Naive thymus-derived CD4-positive, alpha-beta T cell (primary cell): ENCODE results near the gene GPC3. TPM values are rescaled to one million over a fixed set of nuclear protein-coding genes. Genes with fewer than 3 reads are reported as not detected.

Experiments used
- ATAC-seq: fragments of 150-1000 bp; cut with Tn5 transposase; 2 replicates; pipeline ENCODE4 v1.10.0; 2021; ENCODE audit warnings: mild to moderate bottlenecking, moderate library complexity
- CTCF ChIA-PET: fragments of 350-600 bp; sonication (Branson Sonifier 250); formaldehyde crosslinking; loops from one replicate; lab custom pipeline; 2021; ENCODE audit warnings: antibody characterized with exemption; lab: Charles Lee
- POLR2A ChIA-PET: fragments of 350-600 bp; sonication (Branson Sonifier 250); formaldehyde crosslinking; loops from one replicate; lab custom pipeline; 2021; ENCODE audit warnings: antibody characterized with exemption, inconsistent platforms; lab: Charles Lee
- DNase-seq, 9 donors: peaks; one replicate each; pipeline versions ENCODE4 v3.0.0 to v3.0.0-alpha.2; 2020 to 2022; ENCODE audit warnings: mixed read lengths in 1 of 9
- H3K27ac ChIP-seq: one replicate; pipeline ENCODE4 v1.7.0; 2013; ENCODE audit warnings: mild to moderate bottlenecking, low read depth, low read length, moderate library complexity
- H3K27me3 ChIP-seq, 2 donors: one replicate each; pipeline ENCODE4 v1.7.0; 2013; ENCODE audit warnings: low read length in 2 of 2, mild to moderate bottlenecking in 2 of 2, moderate library complexity in 2 of 2; ENCODE audit not compliant: control insufficient read depth in 2 of 2, insufficient read depth in 2 of 2
- H3K36me3 ChIP-seq, 3 experiments: 1 replicate in 2 of 3; 2 replicates in 1 of 3; pipeline ENCODE4 v1.7.0; 2013; ENCODE audit warnings: low read length in 3 of 3, mild to moderate bottlenecking in 3 of 3, moderate library complexity in 1 of 3; ENCODE audit not compliant: insufficient read depth in 3 of 3, control insufficient read depth in 2 of 3
- H3K4me1 ChIP-seq, 2 donors: one replicate each; pipeline ENCODE4 v1.7.0; 2013; ENCODE audit warnings: low read length in 2 of 2, mild to moderate bottlenecking in 2 of 2, moderate library complexity in 1 of 2; ENCODE audit not compliant: control insufficient read depth in 2 of 2, insufficient read depth in 2 of 2
- H3K4me3 ChIP-seq: 2 replicates; pipeline ENCODE4 v1.7.0; 2013; ENCODE audit warnings: mild to moderate bottlenecking, low read length
- H3K9me3 ChIP-seq, 3 experiments: 1 replicate in 2 of 3; 2 replicates in 1 of 3; pipeline ENCODE4 v1.7.0; 2013; ENCODE audit warnings: low read length in 3 of 3; ENCODE audit not compliant: control insufficient read depth in 2 of 3
- H3K27ac Mint-ChIP-seq, 9 donors: one replicate each; pipeline ENCODE4 v1.8.0; 2020 to 2022; ENCODE audit warnings: mixed read lengths in 9 of 9, mild to moderate bottlenecking in 8 of 9, moderate library complexity in 5 of 9, inconsistent platforms in 2 of 9
- H3K27me3 Mint-ChIP-seq, 5 donors: one replicate each; pipeline ENCODE4 v1.8.0; 2021 to 2022; ENCODE audit warnings: mixed read lengths in 5 of 5, mild to moderate bottlenecking in 1 of 5
- H3K36me3 Mint-ChIP-seq, 5 donors: one replicate each; pipeline ENCODE4 v1.8.0; 2020 to 2022; ENCODE audit warnings: mixed read lengths in 5 of 5, mild to moderate bottlenecking in 3 of 5, inconsistent platforms in 1 of 5
- H3K4me1 Mint-ChIP-seq, 7 donors: one replicate each; pipeline ENCODE4 v1.8.0; 2020 to 2022; ENCODE audit warnings: mixed read lengths in 7 of 7, mild to moderate bottlenecking in 3 of 7, inconsistent platforms in 1 of 7
- H3K4me3 Mint-ChIP-seq, 10 donors: one replicate each; pipeline ENCODE4 v1.8.0; 2020 to 2022; ENCODE audit warnings: mild to moderate bottlenecking in 10 of 10, mixed read lengths in 10 of 10, moderate library complexity in 6 of 10, inconsistent platforms in 2 of 10
- H3K9me3 Mint-ChIP-seq, 11 donors: one replicate each; pipeline ENCODE4 v1.8.0; 2020 to 2022; ENCODE audit warnings: mixed read lengths in 11 of 11, mild to moderate bottlenecking in 4 of 11, inconsistent platforms in 1 of 11, moderate library complexity in 1 of 11
- intact Hi-C, 2 donors: fragments of 100-400 bp; cut with micrococcal nuclease; formaldehyde crosslinking; loops; one replicate each; pipeline ENCODE4 v1.15.1; 2023
- polyA plus RNA-seq, 2 donors: library from polyadenylated mRNA; unstranded; fragments of 300-500 nt; fragmentation: Illumina TruSeq; gene quantifications; one replicate each; pipeline ENCODE4 v1.2.3, GENCODE V29; 2021
- total RNA-seq, 6 experiments: library from RNA in 5 of 6; stranded (reverse) in 5 of 6; gene quantifications; 1 replicate in 5 of 6; 2 replicates in 1 of 6; pipeline ENCODE4 v1.2.3 and lab custom pipeline; 2021 to 2026

GPC3 gene
- total and polyA plus RNA-seq, 7 experiments from 2014 or later, result 0.24 to 6.0 (median 0.65) TPM

GRCh38 chrX:133910539-133910938, 74.9 kb downstream of the GPC3 start:
- Histone ChIP-seq H3K4me3 (no peak overlapping the region), H3K4me1 (no peaks in the 10 kb centered on the region), H3K27ac (no peak overlapping the region), H3K27me3 (no peaks in the 10 kb centered on the region), H3K9me3 (no peaks in the 10 kb centered on the region), H3K36me3 (no peaks in the 10 kb centered on the region)
- no peaks in the 10 kb centered on the region for H3K4me1 Mint-ChIP-seq
- CTCF ChIA-PET, result no interaction called here
- intact Hi-C loops, result no loop called here
- POLR2A ChIA-PET, result no interaction called here
- DNase-seq (no peak), ATAC-seq (no peak)
- H3K36me3 Mint-ChIP-seq, result no peaks in the 10 kb centered on the region
- peaks cover 0 to 5% (median 0%) of the 10 kb centered on the region in 5 donors for H3K27me3 Mint-ChIP-seq
- peaks cover 0 to 2% (median 0%) of the 10 kb centered on the region in 11 donors for H3K9me3 Mint-ChIP-seq
- no peak overlapping the region for H3K27ac Mint-ChIP-seq
- no peak overlapping the region for H3K4me3 Mint-ChIP-seq

- Mint-ChIP-seq H3K4me1 (no peaks in the 10 kb centered on the region), H3K36me3 (no peaks in the 10 kb centered on the region), H3K27ac (peak overlapping the region in 1 of 9 donors; percentile 52), H3K9me3 (no peaks in the 10 kb centered on the region), H3K27me3 (peaks cover 0 to 5% (median 0%) of the 10 kb centered on the region in 5 donors), H3K4me3 (no peak overlapping the region)
- no peaks in the 10 kb centered on the region for H3K4me1 ChIP-seq
- intact Hi-C loops, result no loop called here
- ChIA-PET CTCF (no interaction called here), POLR2A (no interaction called here)
- DNase-seq, result no peak
- H3K4me3 ChIP-seq, result no peak overlapping the region
- no peak overlapping the region for H3K27ac ChIP-seq
- no peaks in the 10 kb centered on the region for H3K36me3 ChIP-seq
- no peaks in the 10 kb centered on the region for H3K27me3 ChIP-seq
- no peaks in the 10 kb centered on the region for H3K9me3 ChIP-seq
- ATAC-seq, result no peak
Observed at GRCh38 chrX:133909888-133910287, 75.5 kb downstream of the GPC3 start.

- Histone ChIP-seq H3K4me1 (no peaks in the 10 kb centered on the region), H3K4me3 (no peak overlapping the region), H3K27me3 (no peaks in the 10 kb centered on the region), H3K9me3 (no peaks in the 10 kb centered on the region), H3K36me3 (no peaks in the 10 kb centered on the region), H3K27ac (no peak overlapping the region)
- DNase-seq (no peak), ATAC-seq (no peak)
- Mint-ChIP-seq H3K27me3 (peaks cover 0 to 5% (median 0%) of the 10 kb centered on the region in 5 donors), H3K9me3 (no peaks in the 10 kb centered on the region), H3K27ac (no peak overlapping the region), H3K4me3 (no peak overlapping the region), H3K4me1 (peaks cover 0 to 2% (median 0%) of the 10 kb centered on the region in 7 donors), H3K36me3 (no peaks in the 10 kb centered on the region)
- ChIA-PET POLR2A (no interaction called here), CTCF (no interaction called here)
- intact Hi-C loops, result no loop called here
Observed at GRCh38 chrX:133908223-133908955, 77.0 kb downstream of the GPC3 start.

GRCh38 chrX:133907606-133908005, 77.8 kb downstream of the GPC3 start:
- no peaks in the 10 kb centered on the region for H3K36me3 ChIP-seq
- H3K4me1 Mint-ChIP-seq, result peaks cover 0 to 2% (median 0%) of the 10 kb centered on the region in 7 donors
- H3K27ac ChIP-seq, result no peak overlapping the region
- no peak overlapping the region for H3K4me3 Mint-ChIP-seq
- no peak overlapping the region for H3K27ac Mint-ChIP-seq
- no peak for ATAC-seq
- peaks cover 0 to 5% (median 0%) of the 10 kb centered on the region in 5 donors for H3K27me3 Mint-ChIP-seq
- no peaks in the 10 kb centered on the region for H3K9me3 ChIP-seq
- H3K4me1 ChIP-seq, result no peaks in the 10 kb centered on the region
- no peak for DNase-seq
- intact Hi-C loops, result no loop called here
- no peaks in the 10 kb centered on the region for H3K27me3 ChIP-seq
- POLR2A ChIA-PET, result no interaction called here
- no peaks in the 10 kb centered on the region for H3K9me3 Mint-ChIP-seq
- CTCF ChIA-PET, result no interaction called here
- no peaks in the 10 kb centered on the region for H3K36me3 Mint-ChIP-seq
- no peak overlapping the region for H3K4me3 ChIP-seq

GRCh38 chrX:133905305-133905704, 80.1 kb downstream of the GPC3 start:
- Mint-ChIP-seq H3K4me3 (no peak overlapping the region), H3K27me3 (peaks cover 0 to 5% (median 0%) of the 10 kb centered on the region in 5 donors), H3K27ac (no peak overlapping the region), H3K9me3 (no peaks in the 10 kb centered on the region), H3K4me1 (peaks cover 0 to 2% (median 0%) of the 10 kb centered on the region in 7 donors), H3K36me3 (no peaks in the 10 kb centered on the region)
- Histone ChIP-seq H3K27me3 (no peaks in the 10 kb centered on the region), H3K4me3 (no peak overlapping the region), H3K9me3 (no peaks in the 10 kb centered on the region), H3K4me1 (no peaks in the 10 kb centered on the region), H3K36me3 (no peaks in the 10 kb centered on the region), H3K27ac (no peak overlapping the region)
- no peak for DNase-seq
- POLR2A ChIA-PET, result no interaction called here
- CTCF ChIA-PET, result no interaction called here
- intact Hi-C loops, result no loop called here
- ATAC-seq, result no peak

GRCh38 chrX:133897593-133898163, 87.7 kb downstream of the GPC3 start:
- ATAC-seq, result no peak

GRCh38 chrX:133892337-133892736, 93.1 kb downstream of the GPC3 start:
- ChIA-PET POLR2A (no interaction called here), CTCF (no interaction called here)
- DNase-seq (no peak), ATAC-seq (no peak)
- no peaks in the 10 kb centered on the region for H3K4me1 Mint-ChIP-seq
- Histone ChIP-seq H3K4me3 (no peak overlapping the region), H3K4me1 (no peaks in the 10 kb centered on the region), H3K36me3 (no peaks in the 10 kb centered on the region), H3K27me3 (no peaks in the 10 kb centered on the region), H3K27ac (no peak overlapping the region), H3K9me3 (no peaks in the 10 kb centered on the region)
- H3K36me3 Mint-ChIP-seq, result peaks cover 0 to 3% (median 0%) of the 10 kb centered on the region in 5 donors
- no peaks in the 10 kb centered on the region for H3K27me3 Mint-ChIP-seq
- intact Hi-C loops, result no loop called here
- H3K9me3 Mint-ChIP-seq, result no peaks in the 10 kb centered on the region
- no peak overlapping the region for H3K4me3 Mint-ChIP-seq
- no peak overlapping the region for H3K27ac Mint-ChIP-seq

More at GRCh38 chrX:133897593-133898163, 87.7 kb downstream of the GPC3 start:
- H3K4me3 ChIP-seq, result no peak overlapping the region
- no peaks in the 10 kb centered on the region for H3K4me1 ChIP-seq
- Mint-ChIP-seq H3K4me1 (no peaks in the 10 kb centered on the region), H3K27ac (no peak overlapping the region), H3K36me3 (no peaks in the 10 kb centered on the region), H3K27me3 (peaks cover 0 to 2% (median 0%) of the 10 kb centered on the region in 5 donors), H3K9me3 (no peaks in the 10 kb centered on the region), H3K4me3 (no peak overlapping the region)
- no peak overlapping the region for H3K27ac ChIP-seq
- POLR2A ChIA-PET, result no interaction called here
- H3K9me3 ChIP-seq, result no peaks in the 10 kb centered on the region
- H3K36me3 ChIP-seq, result no peaks in the 10 kb centered on the region
- CTCF ChIA-PET, result no interaction called here
- intact Hi-C loops, result no loop called here
- no peak for DNase-seq
- H3K27me3 ChIP-seq, result no peaks in the 10 kb centered on the region
